Measurements from ENCODE around the gene SORCS3.

The SORCS3 gene

GRCh38 chr10:104641187-104641936, at the start of gene SORCS3:
TSS of gene SORCS3 (plus strand) at chr10:104641290.
- DNase-seq, result no peak

- DNase-seq, result no peak
These were observed 49.6 kb upstream of the SORCS3 start for GRCh38 chr10:104591441-104591840.

- no peak for DNase-seq
These were observed 39.9 kb upstream of the SORCS3 start for GRCh38 chr10:104601166-104601565.

GRCh38 chr10:104608091-104608828, 32.8 kb upstream of the SORCS3 start:
- DNase-seq, result no peak

GRCh38 chr10:104612571-104613205, 28.4 kb upstream of the SORCS3 start:
- no peak for DNase-seq

GRCh38 chr10:104613406-104613805, 27.7 kb upstream of the SORCS3 start:
- DNase-seq, result no peak

GRCh38 chr10:104614245-104614831, 26.8 kb upstream of the SORCS3 start:
- no peak for DNase-seq

- DNase-seq, result no peak
These were observed 26.0 kb upstream of the SORCS3 start for GRCh38 chr10:104615136-104615535.

- no peak for DNase-seq
These were observed 23.3 kb upstream of the SORCS3 start for GRCh38 chr10:104617831-104618230.

- no peak for DNase-seq
These were observed 18.9 kb upstream of the SORCS3 start for GRCh38 chr10:104622175-104622574.

- no peak for DNase-seq
These were observed 18.4 kb upstream of the SORCS3 start for GRCh38 chr10:104622598-104623209.

GRCh38 chr10:104630731-104631130, 10.4 kb upstream of the SORCS3 start:
- no peak for DNase-seq

- DNase-seq, result no peak
These were observed 9.1 kb upstream of the SORCS3 start for GRCh38 chr10:104631946-104632345.

GRCh38 chr10:104638861-104639589, 2.1 kb upstream of the SORCS3 start:
- DNase-seq, result no peak

GRCh38 chr10:104639590-104640338, 1.3 kb upstream of the SORCS3 start:
- DNase-seq, result no peak

- no peak for DNase-seq
These were observed 527 bp upstream of the SORCS3 start for GRCh38 chr10:104640339-104641186.

- DNase-seq, result no peak
These were observed 1.0 kb downstream of the SORCS3 start for GRCh38 chr10:104641937-104642657.

GRCh38 chr10:104642658-104643302, 1.7 kb downstream of the SORCS3 start:
- DNase-seq, result no peak

- DNase-seq, result no peak
These were observed 2.2 kb downstream of the SORCS3 start for GRCh38 chr10:104643303-104643663.

Measured in NCI-H187 treated with DMSO at 0.1 percent for 48 hours (cell line).